Smooth muscle cell of the coronary artery (primary cell): ENCODE results near the gene GMPPB. TPM values are rescaled to one million over a fixed set of nuclear protein-coding genes. Genes with fewer than 3 reads are reported as not detected.

Source experiments
- total RNA-seq: library from RNA; depleted of rRNA; stranded (reverse); fragments of >200 nt; gene quantifications from 2 replicates; pipeline ENCODE4 v1.2.3, GENCODE V29; 2014; ENCODE audit warnings: low replicate concordance

Gene GMPPB
- 39.3 and 42.8 TPM in 2 replicates for total RNA-seq

DNA sequence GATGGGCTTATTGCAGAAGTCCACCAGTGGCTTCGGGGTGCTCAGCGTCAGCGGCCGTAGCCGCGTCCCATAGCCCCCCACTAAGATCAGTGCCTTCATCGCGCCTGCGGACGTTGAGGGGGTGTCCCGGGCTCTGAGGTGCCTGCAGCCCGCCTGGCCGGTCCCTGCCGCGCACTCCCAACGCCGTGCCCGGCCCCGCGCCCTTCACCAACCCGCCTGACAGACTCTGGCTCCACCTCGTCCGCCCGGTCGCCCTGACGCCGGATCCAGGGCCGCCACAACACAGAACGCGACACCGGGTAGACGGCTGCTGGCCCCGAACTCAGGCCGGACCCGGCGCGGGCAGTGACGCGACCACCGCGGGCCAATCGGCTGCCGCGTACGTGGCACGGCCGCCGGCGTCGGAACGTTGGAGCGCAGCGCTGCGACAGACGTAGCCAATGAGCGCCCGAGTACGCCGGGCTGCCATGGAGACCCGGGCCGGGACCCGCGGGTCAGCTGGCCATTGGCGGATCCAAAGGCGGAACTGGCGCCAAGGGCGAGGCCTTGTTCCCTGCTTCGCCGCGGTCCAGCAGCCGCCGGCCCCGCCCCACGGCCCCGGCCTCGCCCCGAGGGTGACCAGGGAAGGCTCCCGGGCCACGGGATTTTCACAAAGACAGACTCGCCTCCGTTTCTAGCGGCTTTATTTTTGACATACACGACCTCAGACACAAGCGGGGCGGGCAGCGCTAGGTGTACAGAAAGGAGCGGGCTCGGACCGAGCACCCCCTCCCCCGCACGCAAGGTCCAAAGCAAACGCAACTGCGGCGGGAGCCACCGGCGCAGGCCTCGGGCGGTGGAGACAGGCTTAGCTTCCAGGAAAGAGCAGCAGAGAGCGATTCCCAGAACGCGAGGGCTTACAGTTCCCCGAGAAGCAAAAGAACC, at the start of gene GMPPB:
TSS of gene GMPPB (minus strand) at position 324 of the 924 bp plus-strand sequence. CDS start at position 99, 225 bp downstream.

GRCh38 chr3:49719214-49719884, 4.4 kb downstream of the GMPPB start, which contains the start of gene AMIGO3:
Gene AMIGO3, minus strand, starts transcription at chr3:49719684. Its CDS starts 219 bp downstream, at chr3:49719465.

DNA sequence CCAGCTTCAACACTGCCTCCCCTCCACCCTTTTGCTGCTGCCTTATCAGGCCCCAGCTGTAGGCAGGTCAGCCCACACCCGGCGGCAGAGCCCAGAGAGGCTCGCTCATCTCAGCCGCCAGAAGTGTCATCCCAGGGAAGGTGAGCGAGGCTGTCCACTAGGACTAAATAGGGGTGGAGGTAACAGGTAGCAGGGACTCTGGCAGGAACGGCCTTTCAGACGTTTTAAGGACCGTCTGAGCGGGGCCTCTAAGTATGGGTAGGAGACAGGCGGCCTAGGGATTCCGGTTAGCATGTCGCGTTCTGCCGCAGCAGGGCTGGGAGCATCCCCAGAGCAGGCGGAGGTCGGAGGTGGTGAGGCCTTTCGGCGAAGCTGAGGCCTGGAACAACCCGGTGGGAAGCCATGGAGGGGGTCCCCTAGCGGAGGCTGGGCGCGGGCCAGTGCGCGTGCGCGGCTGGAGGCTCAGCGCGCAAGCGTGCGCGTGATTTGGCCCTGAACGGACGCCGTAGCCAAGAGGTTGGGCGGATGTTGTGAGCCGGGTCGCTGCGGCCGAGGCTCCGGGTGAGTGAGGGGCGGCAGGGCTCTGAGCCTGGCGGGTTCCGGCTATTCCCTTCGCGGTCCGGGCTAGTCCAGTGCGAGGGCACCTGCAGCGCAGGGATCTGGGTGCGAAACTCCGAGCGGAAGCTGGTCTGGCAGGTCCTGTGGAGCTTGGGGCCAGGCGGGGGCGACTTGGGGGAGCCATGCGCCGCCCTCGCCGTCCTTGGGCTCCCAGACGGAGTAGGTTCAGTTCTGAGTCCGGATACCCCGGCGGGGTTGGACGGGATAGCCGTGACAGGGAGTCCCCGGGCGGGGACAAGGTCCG, 34.5 kb downstream of the GMPPB start, which contains the start of the genes MST1 and RNF123:
TSS of gene MST1 (minus strand) at position 429 of the 862 bp plus-strand sequence. CDS start 783 bp downstream, outside the sequence.
TSS of gene RNF123 (plus strand) at position 512 of the 862 bp plus-strand sequence. CDS start 1,609 bp downstream, outside the sequence.

DNA sequence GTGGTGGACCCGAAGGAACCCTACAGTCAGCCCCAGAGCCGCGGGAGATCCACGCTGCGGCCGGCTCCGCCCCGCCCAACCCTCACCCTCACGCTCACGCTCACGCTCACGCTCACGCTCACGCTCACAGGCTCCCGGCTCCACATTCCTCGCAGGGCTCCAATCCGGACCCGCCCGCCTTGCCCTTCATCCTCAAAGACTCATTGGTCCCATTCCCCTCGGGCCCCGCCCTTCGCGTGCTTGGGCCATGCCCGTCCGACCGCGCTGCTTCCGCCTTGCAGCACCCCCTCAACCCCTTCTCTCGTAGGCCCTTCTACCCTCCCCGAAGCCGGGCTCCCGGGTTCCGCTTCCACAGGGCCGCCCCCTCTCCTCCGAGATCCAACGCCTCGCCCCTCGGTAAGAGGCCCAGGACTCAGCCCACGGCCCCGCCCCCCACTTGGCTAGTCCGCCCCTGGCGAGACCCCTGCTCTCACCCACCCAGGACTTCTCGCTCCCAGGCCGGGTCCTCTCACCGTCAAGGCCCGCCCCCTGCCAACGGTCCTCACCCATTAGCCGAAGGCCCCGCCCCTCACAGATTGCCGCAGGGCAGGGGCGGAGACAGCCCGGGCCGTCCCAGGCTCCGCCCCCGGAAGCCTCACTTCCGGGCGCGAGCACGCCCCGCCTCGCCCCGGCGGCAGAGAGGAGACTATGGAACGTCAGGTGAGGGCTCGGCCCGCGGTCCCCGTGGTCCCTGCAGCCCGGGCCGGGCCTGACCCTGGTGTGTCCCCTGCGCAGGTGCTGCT, 49.8 kb downstream of the GMPPB start, which contains the start of gene APEH:
TSS of gene APEH (plus strand) at position 637 of the 782 bp plus-strand sequence. CDS start at position 688, 51 bp downstream.

Other genes starting within 250 kb of the GMPPB start
- gene BSN, start 169.5 kb downstream of the GMPPB start, total RNA-seq = under 0.01 and 0.08 TPM in 2 replicates
- 101 and 149 TPM in 2 replicates for gene APEH, start 49.6 kb downstream of the GMPPB start, total RNA-seq
- gene MST1, start 34.5 kb downstream of the GMPPB start, total RNA-seq = 2.3 and 5.3 TPM in 2 replicates
- gene RNF123, start 34.4 kb downstream of the GMPPB start, total RNA-seq = 20.0 and 22.1 TPM in 2 replicates
- gene AMIGO3, start 4.3 kb downstream of the GMPPB start, total RNA-seq = 0.59 TPM in 1 of 2 replicates, not detected in the other
- 31.0 and 69.0 TPM in 2 replicates for gene IP6K1, start 62.6 kb upstream of the GMPPB start, total RNA-seq
- gene CDHR4, start 75.9 kb upstream of the GMPPB start, total RNA-seq = 1.3 TPM in 1 of 2 replicates, not detected in the other
- gene INKA1, start 79.3 kb upstream of the GMPPB start, total RNA-seq = 5.7 and 10.2 TPM in 2 replicates
- gene UBA7, start 90.0 kb upstream of the GMPPB start, total RNA-seq = 32.1 and 69.6 TPM in 2 replicates
- gene TRAIP, start 132.6 kb upstream of the GMPPB start, total RNA-seq = 2.0 and 2.8 TPM in 2 replicates
- gene CAMKV, start 146.0 kb upstream of the GMPPB start, total RNA-seq = not detected in 2 replicates
- gene MST1R, start 179.9 kb upstream of the GMPPB start, total RNA-seq = 0.35 and 0.45 TPM in 2 replicates
- 5.7 and 8.8 TPM in 2 replicates for gene MON1A, start 205.9 kb upstream of the GMPPB start, total RNA-seq
- 30.9 and 35.8 TPM in 2 replicates for gene RBM6, start 216.2 kb upstream of the GMPPB start, total RNA-seq